Esophagus squamous epithelium (tissue), 5 donors: ENCODE measurements around the gene KCTD20. TPM values are rescaled to one million over a fixed set of nuclear protein-coding genes. Genes with fewer than 3 reads are reported as not detected.
"Not testable (repeated sequence)": the region's sequence is repeated elsewhere in the genome, so short reads cannot be mapped to it uniquely, and the experiment has no call there.

Experiments used
- DNase-seq: peaks from one replicate; lab custom pipeline; 2025; lab: John Stamatoyannopoulos, UW
- H3K27ac ChIP-seq, 4 donors: fragments of 200-600 bp; sonication (generic); one replicate each; pipeline ENCODE4 v1.5.1; 2016 to 2019; ENCODE audit warnings: mild to moderate bottlenecking in 1 of 4
- H3K27me3 ChIP-seq, 4 donors: fragments of 200-600 bp; sonication (generic); 1 replicate in 3 of 4; 2 replicates in 1 of 4; pipeline versions ENCODE4 v1.5.1 to v1.6.0; 2017 to 2021; ENCODE audit warnings: antibody characterized with exemption in 1 of 4
- H3K36me3 ChIP-seq, 3 donors: fragments of 200-600 bp; sonication (generic); one replicate each; pipeline ENCODE4 v1.5.1; 2016 to 2019
- H3K4me1 ChIP-seq, 3 donors: fragments of 200-600 bp; sonication (generic); one replicate each; pipeline ENCODE4 v1.5.1; 2017 to 2019
- H3K4me3 ChIP-seq, 4 donors: fragments of 200-600 bp; sonication (generic); 1 replicate in 3 of 4; 2 replicates in 1 of 4; pipeline ENCODE4 v1.5.1; 2016 to 2019; ENCODE audit warnings: mild to moderate bottlenecking in 2 of 4, moderate library complexity in 1 of 4
- H3K9me3 ChIP-seq, 3 donors: fragments of 200-600 bp; sonication (generic); one replicate each; pipeline ENCODE4 v1.5.1; 2016 to 2019
- CTCF ChIP-seq, 6 experiments: fragments of 450-650 bp in 4 of 6; fragments of 200-600 bp in 2 of 6; sonication (generic) in 2 of 6; IDR thresholded peaks; one replicate each; pipeline ENCODE4 v1.5.1; 2016 to 2019; ENCODE audit warnings: antibody characterized with exemption in 6 of 6, mild to moderate bottlenecking in 4 of 6, moderate library complexity in 4 of 6
- POLR2A ChIP-seq, 4 donors: fragments of 450-650 bp; IDR thresholded peaks; one replicate each; pipeline ENCODE4 v1.6.1; 2017; ENCODE audit warnings: antibody characterized with exemption in 4 of 4, mild to moderate bottlenecking in 4 of 4, moderate library complexity in 3 of 4
- WGBS, 2 donors: methylation state at CpG; one replicate each; pipeline ENCODE4 v1.1.5; 2018; 5-methylcytosine and 5-hydroxymethylcytosine counted together
- intact Hi-C: fragments of 100-400 bp; cut with DNase I; formaldehyde crosslinking; loops from one replicate; pipeline ENCODE4 v1.15.0; 2022
- total RNA-seq, 4 donors: library from RNA; depleted of rRNA; stranded (reverse); fragments of >200 nt; gene quantifications; one replicate each; pipeline ENCODE4 v1.1.0, GENCODE V29; 2016
- donor health status: DM: yes; HTN: yes; CAD: no.

The KCTD20 gene
- total RNA-seq, 4 donors from 2014 or later = 35.9 to 47.5 (median 41.0) TPM

GRCh38 chr6:36443471-36444428, 950 bp downstream of the KCTD20 start:
- 2 to 3% methylated on average over 17 to 18 of the region's 18 CpGs for WGBS, 2 donors
- Histone ChIP-seq H3K4me3 (peak overlapping the region; percentile 80 to 99 (median 90)), H3K9me3 (peaks cover 0 to under 1% (median 0%) of the 10 kb centered on the region in 3 donors), H3K4me1 (peaks cover 15 to 61% (median 28%) of the 10 kb centered on the region in 3 donors), H3K27me3 (no peaks in the 10 kb centered on the region), H3K27ac (peak overlapping the region; percentile 97 to 99 (median 98)), H3K36me3 (peaks cover 0 to 7% (median 0%) of the 10 kb centered on the region in 3 donors)
- TF ChIP-seq POLR2A (IDR thresholded peaks at IDR 0.05) (no peak), CTCF (IDR thresholded peaks at IDR 0.05) (peak in 3 of 6 experiments; percentile 9 to 22 (median 9))
- DNase-seq = no peak
- intact Hi-C loops = loop anchor here (10.0 kb wide), 1 partner anchor 161 kb away; no protein-coding TSS in a partner anchor

GRCh38 chr6:36444470-36444869, 1.7 kb downstream of the KCTD20 start:
- Histone ChIP-seq H3K36me3 (peaks cover 0 to 14% (median 0%) of the 10 kb centered on the region in 3 donors), H3K27me3 (no peaks in the 10 kb centered on the region), H3K4me3 (peak overlapping the region in 3 of 4 donors; percentile 80 to 90 (median 89)), H3K27ac (peak overlapping the region; percentile 97 to 99 (median 98)), H3K9me3 (peaks cover 0 to 6% (median 0%) of the 10 kb centered on the region in 3 donors), H3K4me1 (peaks cover 15 to 61% (median 28%) of the 10 kb centered on the region in 3 donors)
- no peak for TF ChIP-seq CTCF (IDR thresholded peaks at IDR 0.05)
- TF ChIP-seq POLR2A (IDR thresholded peaks at IDR 0.05) = no peak
- DNase-seq = no peak
- intact Hi-C loops = loop anchor here (10.0 kb wide), 1 partner anchor 160 kb away; no protein-coding TSS in a partner anchor
- WGBS, 2 donors = 33 to 34% methylated on average over 3 of the region's 3 CpGs

DNA sequence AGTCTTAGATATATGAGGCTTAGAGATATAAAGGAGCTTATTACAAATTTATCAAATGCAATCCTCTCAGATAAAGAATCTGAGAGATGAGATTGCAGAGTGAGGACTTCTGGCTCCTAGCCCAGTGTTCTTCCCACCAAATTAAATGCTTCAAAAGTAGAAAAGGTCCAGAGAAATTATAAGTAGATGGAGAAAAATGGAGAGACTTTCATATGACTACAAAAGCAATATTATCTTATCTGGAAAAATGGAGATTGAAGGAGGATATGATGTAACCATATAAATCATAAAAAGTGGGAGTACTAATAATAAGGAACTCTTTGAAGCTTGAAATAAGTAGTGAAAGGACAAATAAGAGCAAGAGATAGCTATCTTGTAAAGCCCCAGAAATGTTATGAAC, 2.8 kb downstream of the KCTD20 start:
- Histone ChIP-seq H3K4me1 (peaks cover 15 to 66% (median 28%) of the 10 kb centered on the region in 3 donors), H3K4me3 (no peak overlapping the region), H3K36me3 (peaks cover 0 to 18% (median 0%) of the 10 kb centered on the region in 3 donors), H3K9me3 (peaks cover 0 to 6% (median 0%) of the 10 kb centered on the region in 3 donors), H3K27ac (peak overlapping the region in 2 of 4 donors; percentile 97 to 98), H3K27me3 (no peaks in the 10 kb centered on the region)
- intact Hi-C loops = loop anchor here (10.0 kb wide), 1 partner anchor 159 kb away; no protein-coding TSS in a partner anchor
- TF ChIP-seq POLR2A (IDR thresholded peaks at IDR 0.05) = no peak
- no peak for TF ChIP-seq CTCF (IDR thresholded peaks at IDR 0.05)
- DNase-seq = no peak

DNA sequence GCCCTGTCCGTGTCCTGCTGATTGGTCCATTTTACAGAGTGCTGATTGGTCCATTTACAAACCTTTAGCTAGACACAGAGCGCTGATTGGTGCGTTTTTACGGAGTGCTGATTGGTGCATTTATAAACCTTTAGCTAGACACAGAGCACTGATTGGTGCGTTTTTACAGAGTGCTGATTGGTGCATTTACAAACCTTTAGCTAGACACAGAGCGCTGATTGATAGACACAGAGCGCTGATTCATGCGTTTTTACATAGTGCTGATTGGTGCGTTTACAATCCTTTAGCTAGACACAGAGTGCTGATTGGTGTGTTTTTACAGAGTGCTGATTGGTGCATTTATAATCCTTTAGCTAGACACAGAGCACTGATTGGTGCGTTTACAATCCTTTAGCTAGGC, 6.4 kb downstream of the KCTD20 start:
- DNase-seq, H3K4me3 ChIP-seq, H3K9me3 ChIP-seq, H3K27ac ChIP-seq, H3K27me3 ChIP-seq: not testable (repeated sequence)
- H3K4me1 ChIP-seq = peaks cover 8 to 45% (median 13%) of the 10 kb centered on the region in 3 donors
- 96 to 97% methylated on average over 10 of the region's 10 CpGs for WGBS, 2 donors
- peaks cover 0 to 38% (median 0%) of the 10 kb centered on the region in 3 donors for H3K36me3 ChIP-seq
- intact Hi-C loops = loop anchor here (10.0 kb wide), 1 partner anchor 156 kb away; no protein-coding TSS in a partner anchor

DNA sequence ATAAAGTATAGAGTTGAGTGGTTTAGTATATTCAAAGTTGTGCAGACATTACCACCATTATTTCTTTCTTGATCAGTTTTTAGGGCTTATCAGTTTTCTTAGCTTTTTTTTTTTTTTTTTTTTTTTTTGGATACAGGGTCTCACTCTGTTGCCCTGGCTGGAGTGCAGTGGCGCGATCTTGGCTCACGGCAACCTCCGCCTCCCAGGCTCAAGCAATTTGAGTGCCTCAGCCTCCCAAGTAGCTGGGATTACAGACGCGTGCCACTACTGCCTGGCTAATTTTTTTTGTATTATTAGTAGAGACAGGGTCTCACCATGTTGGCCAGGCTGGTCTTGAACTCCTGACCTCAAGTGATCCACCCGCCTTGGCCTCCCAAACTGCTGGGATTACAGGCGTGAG, 10.1 kb downstream of the KCTD20 start:
- Histone ChIP-seq H3K4me1 (peaks cover 3 to 36% (median 8%) of the 10 kb centered on the region in 3 donors), H3K36me3 (peaks cover 0 to 38% (median 0%) of the 10 kb centered on the region in 3 donors)
- H3K4me3 ChIP-seq, H3K9me3 ChIP-seq, DNase-seq, intact Hi-C loops, H3K27me3 ChIP-seq, H3K27ac ChIP-seq: not testable (repeated sequence)
- 93 to 98% methylated on average over 7 to 8 of the region's 8 CpGs for WGBS, 2 donors
